SK-N-SH treated with all-trans-retinoic acid at 6 μM for 48 hours (cell line): ENCODE data around the gene ANXA10.

Source experiments
- ATAC-seq: fragments of 200-7000 bp; cut with Tn5 transposase; 3 replicates; pipeline ENCODE4 v1.9.1; 2020; ENCODE audit warnings: mild to moderate bottlenecking, moderate library complexity
- ARNTL ChIP-seq: fragments of 450-650 bp; formaldehyde crosslinking; IDR thresholded peaks from 2 replicates; pipeline ENCODE4 v1.5.0; 2020; ENCODE audit warnings: low read depth, mild to moderate bottlenecking, moderate library complexity, borderline replicate concordance
- BACH2 ChIP-seq: fragments of 250-450 bp; sonication (Bioruptor Pico); IDR thresholded peaks from 2 replicates; pipeline ENCODE4 v1.9.0; 2021; ENCODE audit warnings: mild to moderate bottlenecking, borderline replicate concordance
- CSDC2 ChIP-seq: fragments of 250-450 bp; sonication (Bioruptor Pico); IDR thresholded peaks from 2 replicates; pipeline ENCODE4 v1.5.0; 2020; ENCODE audit warnings: mild to moderate bottlenecking, moderate library complexity
- ESRRG ChIP-seq: fragments of 250-450 bp; sonication (Bioruptor Pico); IDR thresholded peaks from 2 replicates; pipeline ENCODE4 v1.6.1; 2021; ENCODE audit warnings: mild to moderate bottlenecking
- GLIS3 ChIP-seq: fragments of 250-450 bp; sonication (Bioruptor Pico); IDR thresholded peaks from 2 replicates; pipeline ENCODE4 v1.5.0; 2020; ENCODE audit warnings: mild to moderate bottlenecking, moderate library complexity
- ISL1 ChIP-seq: fragments of 250-450 bp; sonication (Bioruptor Pico); IDR thresholded peaks from 2 replicates; pipeline ENCODE4 v2.1.2; 2022; ENCODE audit warnings: mild to moderate bottlenecking, moderate library complexity
- OSR1 ChIP-seq: fragments of 250-450 bp; sonication (Bioruptor Pico); IDR thresholded peaks from 2 replicates; pipeline ENCODE4 v1.8.0; 2022; ENCODE audit warnings: moderate library complexity, mild to moderate bottlenecking, inconsistent platforms
- PPARA ChIP-seq: fragments of 250-450 bp; sonication (Bioruptor Pico); IDR thresholded peaks from 2 replicates; pipeline ENCODE4 v1.5.0; 2020; ENCODE audit warnings: mild to moderate bottlenecking, borderline replicate concordance
- RARB ChIP-seq: fragments of 250-450 bp; sonication (Bioruptor Pico); IDR thresholded peaks from 2 replicates; pipeline ENCODE4 v1.8.0; 2021; ENCODE audit warnings: mild to moderate bottlenecking, moderate library complexity
- SNAI2 ChIP-seq: fragments of 250-450 bp; sonication (Bioruptor Pico); IDR thresholded peaks from 2 replicates; pipeline ENCODE4 v1.5.0; 2020; ENCODE audit warnings: mild to moderate bottlenecking, moderate library complexity
- TCF4 ChIP-seq: fragments of 250-450 bp; sonication (Bioruptor Pico); IDR thresholded peaks from 2 replicates; pipeline ENCODE4 v1.8.0; 2021; ENCODE audit warnings: mild to moderate bottlenecking, moderate library complexity, borderline replicate concordance
- TOX ChIP-seq: fragments of 250-450 bp; sonication (Bioruptor Pico); IDR thresholded peaks from 2 replicates; pipeline ENCODE4 v1.8.0; 2021; ENCODE audit warnings: mild to moderate bottlenecking, moderate library complexity, borderline replicate concordance
- ZC3H10 ChIP-seq: fragments of 250-450 bp; sonication (Bioruptor Pico); IDR thresholded peaks from 2 replicates; pipeline ENCODE4 v1.5.1; 2021; ENCODE audit warnings: mild to moderate bottlenecking, moderate library complexity
- ZFP3 ChIP-seq: fragments of 250-450 bp; sonication (Bioruptor Pico); IDR thresholded peaks from 2 replicates; pipeline ENCODE4 v1.5.0; 2020; ENCODE audit warnings: mild to moderate bottlenecking, moderate library complexity
- ZFP30 ChIP-seq: fragments of 450-650 bp; formaldehyde crosslinking; IDR thresholded peaks from 2 replicates; pipeline ENCODE4 v1.5.0; 2022; ENCODE audit warnings: mild to moderate bottlenecking, moderate library complexity
- ZNF565 ChIP-seq: fragments of 450-650 bp; formaldehyde crosslinking; conservative IDR thresholded peaks from 2 replicates; pipeline ENCODE4 v1.5.0; 2020; ENCODE audit warnings: low read depth, mild to moderate bottlenecking, moderate library complexity
- ZNF70 ChIP-seq: fragments of 450-650 bp; formaldehyde crosslinking; IDR thresholded peaks from 2 replicates; pipeline ENCODE4 v1.5.0; 2020; ENCODE audit warnings: mild to moderate bottlenecking, moderate library complexity
- ZNF8 ChIP-seq: fragments of 450-650 bp; formaldehyde crosslinking; IDR thresholded peaks from 2 replicates; pipeline ENCODE4 v1.5.0; 2020; ENCODE audit warnings: mild to moderate bottlenecking, moderate library complexity
- TF ChIP-seq, protein P1 (sequence below): fragments of 250-450 bp; sonication (Bioruptor Pico); IDR thresholded peaks from 2 replicates; pipeline ENCODE4 v1.8.0; 2021; ENCODE audit warnings: low read depth, mild to moderate bottlenecking, moderate library complexity, borderline replicate concordance
- TF ChIP-seq, protein P2 (sequence below): fragments of 250-450 bp; sonication (Bioruptor Pico); IDR thresholded peaks from 2 replicates; pipeline ENCODE4 v1.8.0; 2020; ENCODE audit warnings: mild to moderate bottlenecking, moderate library complexity, borderline replicate concordance
- TF ChIP-seq, protein P3 (sequence below): fragments of 250-450 bp; sonication (Bioruptor Pico); IDR thresholded peaks from 2 replicates; pipeline ENCODE4 v1.5.0; 2020; ENCODE audit warnings: mild to moderate bottlenecking, moderate library complexity
- TF ChIP-seq, protein P4 (sequence below): fragments of 250-450 bp; sonication (Bioruptor Pico); IDR thresholded peaks from 2 replicates; pipeline ENCODE4 v1.5.1; 2021; ENCODE audit warnings: mild to moderate bottlenecking, moderate library complexity
- TF ChIP-seq, protein P5 (sequence below): fragments of 250-450 bp; sonication (Bioruptor Pico); IDR thresholded peaks from 2 replicates; pipeline ENCODE4 v1.5.1; 2020; ENCODE audit warnings: low read depth, mild to moderate bottlenecking, moderate library complexity

The ANXA10 gene

DNA sequence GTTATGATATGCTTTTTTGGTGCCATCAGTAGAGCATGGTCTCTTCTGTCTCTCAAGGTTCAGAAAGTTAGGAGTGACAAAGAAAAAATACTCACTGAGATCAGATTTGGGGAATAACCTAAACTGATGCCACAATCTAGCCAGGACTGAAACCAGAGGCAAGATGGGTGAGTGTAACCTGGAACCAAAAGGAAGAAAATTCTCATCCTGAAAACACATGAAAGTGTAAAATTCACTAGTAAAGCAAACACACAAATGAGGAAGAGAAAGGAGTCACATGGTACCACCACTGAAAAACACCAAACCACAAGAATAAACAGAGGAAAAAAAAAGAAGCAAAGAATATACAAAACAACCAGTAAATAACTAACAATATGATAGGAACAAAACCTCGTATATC, 96.4 kb downstream of the ANXA10 start:
- TF ChIP-seq ZNF565 (CRISPR knock-in tag) (no peak), TCF4 (CRISPR knock-in tag) (no peak), TOX (CRISPR knock-in tag) (no peak), BACH2 (CRISPR knock-in tag) (no peak), ZFP30 (no peak), ZC3H10 (CRISPR knock-in tag) (no peak), ZNF70 (CRISPR knock-in tag) (no peak), SNAI2 (no peak), ARNTL (CRISPR knock-in tag) (no peak), RARB (CRISPR knock-in tag) (no peak), GLIS3 (no peak), ISL1 (CRISPR knock-in tag) (no peak), CSDC2 (CRISPR knock-in tag) (no peak), ZFP3 (no peak), ESRRG (CRISPR knock-in tag) (no peak), PPARA (CRISPR knock-in tag) (no peak)
- TF ChIP-seq, protein P1, sequence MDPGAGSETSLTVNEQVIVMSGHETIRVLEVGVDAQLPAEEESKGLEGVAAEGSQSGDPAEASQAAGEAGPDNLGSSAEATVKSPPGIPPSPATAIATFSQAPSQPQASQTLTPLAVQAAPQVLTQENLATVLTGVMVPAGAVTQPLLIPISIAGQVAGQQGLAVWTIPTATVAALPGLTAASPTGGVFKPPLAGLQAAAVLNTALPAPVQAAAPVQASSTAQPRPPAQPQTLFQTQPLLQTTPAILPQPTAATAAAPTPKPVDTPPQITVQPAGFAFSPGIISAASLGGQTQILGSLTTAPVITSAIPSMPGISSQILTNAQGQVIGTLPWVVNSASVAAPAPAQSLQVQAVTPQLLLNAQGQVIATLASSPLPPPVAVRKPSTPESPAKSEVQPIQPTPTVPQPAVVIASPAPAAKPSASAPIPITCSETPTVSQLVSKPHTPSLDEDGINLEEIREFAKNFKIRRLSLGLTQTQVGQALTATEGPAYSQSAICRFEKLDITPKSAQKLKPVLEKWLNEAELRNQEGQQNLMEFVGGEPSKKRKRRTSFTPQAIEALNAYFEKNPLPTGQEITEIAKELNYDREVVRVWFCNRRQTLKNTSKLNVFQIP (CRISPR knock-in tag): no peak
- TF ChIP-seq, protein P2, sequence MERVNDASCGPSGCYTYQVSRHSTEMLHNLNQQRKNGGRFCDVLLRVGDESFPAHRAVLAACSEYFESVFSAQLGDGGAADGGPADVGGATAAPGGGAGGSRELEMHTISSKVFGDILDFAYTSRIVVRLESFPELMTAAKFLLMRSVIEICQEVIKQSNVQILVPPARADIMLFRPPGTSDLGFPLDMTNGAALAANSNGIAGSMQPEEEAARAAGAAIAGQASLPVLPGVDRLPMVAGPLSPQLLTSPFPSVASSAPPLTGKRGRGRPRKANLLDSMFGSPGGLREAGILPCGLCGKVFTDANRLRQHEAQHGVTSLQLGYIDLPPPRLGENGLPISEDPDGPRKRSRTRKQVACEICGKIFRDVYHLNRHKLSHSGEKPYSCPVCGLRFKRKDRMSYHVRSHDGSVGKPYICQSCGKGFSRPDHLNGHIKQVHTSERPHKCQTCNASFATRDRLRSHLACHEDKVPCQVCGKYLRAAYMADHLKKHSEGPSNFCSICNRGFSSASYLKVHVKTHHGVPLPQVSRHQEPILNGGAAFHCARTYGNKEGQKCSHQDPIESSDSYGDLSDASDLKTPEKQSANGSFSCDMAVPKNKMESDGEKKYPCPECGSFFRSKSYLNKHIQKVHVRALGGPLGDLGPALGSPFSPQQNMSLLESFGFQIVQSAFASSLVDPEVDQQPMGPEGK (CRISPR knock-in tag): no peak
- TF ChIP-seq, all 23 proteins: peak for 0
- ATAC-seq: no peak

DNA sequence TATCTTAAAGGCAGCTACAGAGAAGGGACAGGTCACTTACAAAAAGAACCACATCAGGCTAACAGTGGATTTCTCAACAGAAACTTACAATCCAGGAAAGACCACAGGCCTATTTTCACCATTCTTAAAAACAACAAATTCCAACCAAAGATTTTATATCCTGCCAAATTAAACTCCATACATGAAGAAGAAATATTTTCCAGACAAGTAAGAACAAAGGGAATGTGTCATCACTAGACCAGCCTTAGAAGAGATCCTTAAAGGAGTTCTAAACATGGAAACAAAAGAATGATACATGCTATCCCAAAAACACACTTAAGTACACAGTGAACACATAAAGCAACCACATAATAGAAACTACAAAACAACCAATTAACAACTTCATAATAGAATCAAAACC, 105.6 kb downstream of the ANXA10 start:
- no peak for ATAC-seq
- no peak for TF ChIP-seq ZNF70 (CRISPR knock-in tag)
- no peak for TF ChIP-seq RARB (CRISPR knock-in tag)
- no peak for TF ChIP-seq OSR1 (CRISPR knock-in tag)
- TF ChIP-seq SNAI2: no peak
- no peak for TF ChIP-seq ISL1 (CRISPR knock-in tag)

DNA sequence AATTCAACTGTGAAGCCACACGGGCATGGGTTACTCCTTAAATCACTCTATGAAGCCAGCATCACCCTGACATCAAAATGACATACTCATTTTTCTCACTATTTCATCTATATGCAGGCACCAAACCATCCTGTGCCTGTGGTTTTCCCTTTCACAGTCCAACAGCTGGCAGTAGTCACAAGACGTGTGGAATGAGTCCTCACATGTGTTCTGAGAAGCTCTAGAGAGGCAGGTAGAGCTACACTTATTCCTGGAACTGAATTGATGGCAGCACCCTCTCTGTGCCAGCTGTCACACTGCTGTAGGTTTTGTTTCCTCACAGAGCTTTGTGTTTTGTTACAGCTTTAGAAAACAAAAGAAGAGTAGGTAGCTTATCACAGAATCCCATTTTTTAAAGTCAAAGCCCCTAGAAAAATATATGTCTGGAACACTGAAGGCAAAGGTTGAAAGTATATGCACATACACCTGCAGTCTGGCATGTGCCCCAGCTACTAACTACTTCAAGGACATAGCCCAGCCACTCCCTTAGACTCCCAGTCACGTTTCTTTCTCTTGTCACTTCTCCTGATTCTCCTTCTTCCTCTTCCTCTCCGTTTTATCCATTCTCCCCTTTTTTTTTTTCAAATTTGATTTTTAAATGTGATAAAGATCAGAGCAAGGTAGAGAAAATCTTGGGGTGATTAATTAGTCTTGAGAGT, 107.1 kb downstream of the ANXA10 start:
- TF ChIP-seq ARNTL (CRISPR knock-in tag) (no peak), ZNF70 (CRISPR knock-in tag) (no peak), SNAI2 (no peak), PPARA (CRISPR knock-in tag) (no peak), GLIS3 (no peak), ZFP3 (no peak), ZFP30 (no peak), ESRRG (CRISPR knock-in tag) (no peak), ZNF8 (CRISPR knock-in tag) (no peak)
- TF ChIP-seq, protein P1 (CRISPR knock-in tag): no peak
- no peak for ATAC-seq

DNA sequence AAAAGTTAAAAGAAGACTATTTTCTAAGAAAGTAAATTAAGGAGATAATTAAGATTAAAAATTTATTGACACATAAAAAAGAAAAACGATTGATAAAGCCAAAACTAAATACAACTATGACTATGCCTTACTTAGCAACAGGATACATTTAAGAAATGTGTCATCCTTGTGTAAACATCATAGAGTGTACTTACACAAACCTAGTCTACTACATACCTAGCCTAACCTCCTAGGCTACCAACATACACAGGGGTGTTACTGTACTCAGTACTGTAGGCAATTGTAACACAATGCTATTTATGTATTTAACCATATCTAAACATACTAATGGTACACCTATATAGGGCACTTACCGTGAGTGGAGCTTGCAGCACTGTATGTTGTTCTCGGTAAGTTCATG, 108.3 kb downstream of the ANXA10 start:
- no peak for ATAC-seq
- TF ChIP-seq, protein P3, sequence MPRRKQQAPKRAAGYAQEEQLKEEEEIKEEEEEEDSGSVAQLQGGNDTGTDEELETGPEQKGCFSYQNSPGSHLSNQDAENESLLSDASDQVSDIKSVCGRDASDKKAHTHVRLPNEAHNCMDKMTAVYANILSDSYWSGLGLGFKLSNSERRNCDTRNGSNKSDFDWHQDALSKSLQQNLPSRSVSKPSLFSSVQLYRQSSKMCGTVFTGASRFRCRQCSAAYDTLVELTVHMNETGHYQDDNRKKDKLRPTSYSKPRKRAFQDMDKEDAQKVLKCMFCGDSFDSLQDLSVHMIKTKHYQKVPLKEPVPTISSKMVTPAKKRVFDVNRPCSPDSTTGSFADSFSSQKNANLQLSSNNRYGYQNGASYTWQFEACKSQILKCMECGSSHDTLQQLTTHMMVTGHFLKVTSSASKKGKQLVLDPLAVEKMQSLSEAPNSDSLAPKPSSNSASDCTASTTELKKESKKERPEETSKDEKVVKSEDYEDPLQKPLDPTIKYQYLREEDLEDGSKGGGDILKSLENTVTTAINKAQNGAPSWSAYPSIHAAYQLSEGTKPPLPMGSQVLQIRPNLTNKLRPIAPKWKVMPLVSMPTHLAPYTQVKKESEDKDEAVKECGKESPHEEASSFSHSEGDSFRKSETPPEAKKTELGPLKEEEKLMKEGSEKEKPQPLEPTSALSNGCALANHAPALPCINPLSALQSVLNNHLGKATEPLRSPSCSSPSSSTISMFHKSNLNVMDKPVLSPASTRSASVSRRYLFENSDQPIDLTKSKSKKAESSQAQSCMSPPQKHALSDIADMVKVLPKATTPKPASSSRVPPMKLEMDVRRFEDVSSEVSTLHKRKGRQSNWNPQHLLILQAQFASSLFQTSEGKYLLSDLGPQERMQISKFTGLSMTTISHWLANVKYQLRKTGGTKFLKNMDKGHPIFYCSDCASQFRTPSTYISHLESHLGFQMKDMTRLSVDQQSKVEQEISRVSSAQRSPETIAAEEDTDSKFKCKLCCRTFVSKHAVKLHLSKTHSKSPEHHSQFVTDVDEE (CRISPR knock-in tag): no peak
- TF ChIP-seq ZNF8 (CRISPR knock-in tag) (no peak), ESRRG (CRISPR knock-in tag) (no peak), TOX (CRISPR knock-in tag) (no peak), SNAI2 (no peak), ZFP30 (no peak), ZNF70 (CRISPR knock-in tag) (no peak), RARB (CRISPR knock-in tag) (no peak), GLIS3 (no peak)
- TF ChIP-seq, protein P1 (CRISPR knock-in tag): no peak
- TF ChIP-seq, protein P4, sequence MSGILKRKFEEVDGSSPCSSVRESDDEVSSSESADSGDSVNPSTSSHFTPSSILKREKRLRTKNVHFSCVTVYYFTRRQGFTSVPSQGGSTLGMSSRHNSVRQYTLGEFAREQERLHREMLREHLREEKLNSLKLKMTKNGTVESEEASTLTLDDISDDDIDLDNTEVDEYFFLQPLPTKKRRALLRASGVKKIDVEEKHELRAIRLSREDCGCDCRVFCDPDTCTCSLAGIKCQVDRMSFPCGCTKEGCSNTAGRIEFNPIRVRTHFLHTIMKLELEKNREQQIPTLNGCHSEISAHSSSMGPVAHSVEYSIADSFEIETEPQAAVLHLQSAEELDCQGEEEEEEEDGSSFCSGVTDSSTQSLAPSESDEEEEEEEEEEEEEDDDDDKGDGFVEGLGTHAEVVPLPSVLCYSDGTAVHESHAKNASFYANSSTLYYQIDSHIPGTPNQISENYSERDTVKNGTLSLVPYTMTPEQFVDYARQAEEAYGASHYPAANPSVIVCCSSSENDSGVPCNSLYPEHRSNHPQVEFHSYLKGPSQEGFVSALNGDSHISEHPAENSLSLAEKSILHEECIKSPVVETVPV (CRISPR knock-in tag): no peak
- TF ChIP-seq, protein P5, sequence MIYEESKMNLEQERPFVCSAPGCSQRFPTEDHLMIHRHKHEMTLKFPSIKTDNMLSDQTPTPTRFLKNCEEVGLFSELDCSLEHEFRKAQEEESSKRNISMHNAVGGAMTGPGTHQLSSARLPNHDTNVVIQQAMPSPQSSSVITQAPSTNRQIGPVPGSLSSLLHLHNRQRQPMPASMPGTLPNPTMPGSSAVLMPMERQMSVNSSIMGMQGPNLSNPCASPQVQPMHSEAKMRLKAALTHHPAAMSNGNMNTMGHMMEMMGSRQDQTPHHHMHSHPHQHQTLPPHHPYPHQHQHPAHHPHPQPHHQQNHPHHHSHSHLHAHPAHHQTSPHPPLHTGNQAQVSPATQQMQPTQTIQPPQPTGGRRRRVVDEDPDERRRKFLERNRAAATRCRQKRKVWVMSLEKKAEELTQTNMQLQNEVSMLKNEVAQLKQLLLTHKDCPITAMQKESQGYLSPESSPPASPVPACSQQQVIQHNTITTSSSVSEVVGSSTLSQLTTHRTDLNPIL (CRISPR knock-in tag): no peak
